ENCODE results near the gene GGCT. TPM values are rescaled to one million over a fixed set of nuclear protein-coding genes. Genes with fewer than 3 reads are reported as not detected.

Gene GGCT
- total and polyA plus RNA-seq, 2 of the 8 experiments (the other 6 are each of a cell fraction or from before 2014, with no cell fraction given), result 50.0 to 129 TPM

DNA sequence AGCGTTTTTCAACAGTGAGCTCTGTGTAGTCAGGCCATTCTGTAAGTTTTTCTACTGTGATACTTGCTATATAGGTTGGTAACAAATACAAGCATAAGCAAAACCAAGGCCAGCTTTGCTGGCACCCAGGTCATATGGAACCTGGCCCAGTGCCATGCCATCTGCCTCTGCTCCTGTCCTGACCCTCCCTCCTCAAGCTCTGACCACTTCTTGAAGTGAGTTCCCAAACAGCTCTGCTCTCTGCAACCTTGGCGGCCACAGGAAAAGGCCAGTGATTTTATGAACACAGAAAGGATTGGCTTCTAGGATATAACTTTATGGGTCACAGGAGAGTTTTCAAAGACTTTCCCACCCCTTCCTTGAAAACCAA lies 38.8 kb downstream of the GGCT start:
- no peak overlapping the region for H2BK20ac ChIP-seq (ENCODE audit: low read length)
- H4K8ac ChIP-seq (ENCODE audit: extremely low read depth, insufficient read depth, low read length), result no peak overlapping the region
- no peak overlapping the region for H2BK5ac ChIP-seq (ENCODE audit: low read depth, low read length)
- TF ChIP-seq, protein P1, sequence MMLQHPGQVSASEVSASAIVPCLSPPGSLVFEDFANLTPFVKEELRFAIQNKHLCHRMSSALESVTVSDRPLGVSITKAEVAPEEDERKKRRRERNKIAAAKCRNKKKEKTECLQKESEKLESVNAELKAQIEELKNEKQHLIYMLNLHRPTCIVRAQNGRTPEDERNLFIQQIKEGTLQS (IDR thresholded peaks at IDR 0.05; ENCODE audit: insufficient read depth, low read depth, low read length), result no peak
- TF ChIP-seq KDM4A (IDR thresholded peaks at IDR 0.05; ENCODE audit: low read depth, low read length, severe bottlenecking) (no peak), FOSL1 (IDR thresholded peaks at IDR 0.05; ENCODE audit: insufficient read depth, low read depth, low read length) (no peak), POU5F1 (IDR thresholded peaks at IDR 0.05; ENCODE audit: low read depth, low read length) (no peak), YY1 (IDR thresholded peaks at IDR 0.05; ENCODE audit: low read depth, low read length) (no peak)
- TF ChIP-seq, protein P2, sequence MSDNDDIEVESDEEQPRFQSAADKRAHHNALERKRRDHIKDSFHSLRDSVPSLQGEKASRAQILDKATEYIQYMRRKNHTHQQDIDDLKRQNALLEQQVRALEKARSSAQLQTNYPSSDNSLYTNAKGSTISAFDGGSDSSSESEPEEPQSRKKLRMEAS (IDR thresholded peaks at IDR 0.05), result no peak
- DNase-seq (ENCODE audit: low read depth in 1 of 2, low spot score in 2 of 2), result no peak
- 87% methylated on average over 2 of the region's 2 CpGs; no CpG with 5 or more reads in 1 of the 2 experiments for WGBS, 2 experiments (ENCODE audit: extremely low coverage in 1 of 2, insufficient coverage in 1 of 2, insufficient read length in 1 of 2, insufficient replicate concordance in 2 of 2, low coverage in 1 of 2, low lambda C conversion rate in 2 of 2, missing lambda C conversion rate in 1 of 2)
- H4K91ac ChIP-seq (replicated peaks; ENCODE audit: insufficient read length, low read length), result no peak overlapping the region
- H3K27ac ChIP-seq (ENCODE audit: low read depth, low read length), result no peak overlapping the region
- no peak overlapping the region for H3K9ac ChIP-seq (replicated peaks in 1 of 4; ENCODE audit: extremely low read depth in 1 of 4, low read depth in 3 of 4, low read length in 3 of 4)
- no peak overlapping the region for H4K5ac ChIP-seq (ENCODE audit: insufficient read length, low read depth, low read length)
- CTCF ChIA-PET (ENCODE audit: partially characterized antibody), result interaction anchor here (1.0 to 2.8 kb wide), 3 partner anchors 35 to 98 kb away, joined by 3 to 10 read pairs (median 5); no protein-coding TSS in a partner anchor
- no peak overlapping the region for H3K4me2 ChIP-seq (ENCODE audit: insufficient read depth in 1 of 2, low read depth in 2 of 2, low read length in 2 of 2)
- H4K20me1 ChIP-seq (replicated peaks in 1 of 2; ENCODE audit: control insufficient read depth in 1 of 2, insufficient read depth in 2 of 2, low read length in 2 of 2), result no peaks in the 10 kb centered on the region
- H3K18ac ChIP-seq (ENCODE audit: extremely low read depth, low read length), result no peak overlapping the region
- no peak overlapping the region for H3K23ac ChIP-seq (ENCODE audit: insufficient read length)
- H3K14ac ChIP-seq (ENCODE audit: insufficient read length), result no peak overlapping the region
- peaks cover 3 to 14% (median 5%) of the 10 kb centered on the region in 4 experiments; a peak in 5 of 7 replicates for H3K4me1 ChIP-seq (replicated peaks in 1 of 4; ENCODE audit: control insufficient read depth in 3 of 4, insufficient read depth in 4 of 4, low read length in 3 of 4)
- no peak overlapping the region for H3K4me3 ChIP-seq (ENCODE audit: extremely low read depth in 1 of 4, insufficient read depth in 2 of 4, low read depth in 3 of 4, low read length in 4 of 4)
- no peaks in the 10 kb centered on the region for H3K27me3 ChIP-seq (replicated peaks in 1 of 4; ENCODE audit: control insufficient read depth in 3 of 4, extremely low read depth in 1 of 4, insufficient read depth in 3 of 4, low read length in 3 of 4)
- POLR2A ChIA-PET (ENCODE audit: partially characterized antibody), result no interaction called here
- H2BK120ac ChIP-seq (replicated peaks; ENCODE audit: low read depth, low read length), result no peak overlapping the region
- no peak overlapping the region for H2AK5ac ChIP-seq (ENCODE audit: low read depth, low read length)
- H3K79me1 ChIP-seq (ENCODE audit: low read depth, low read length), result no peaks in the 10 kb centered on the region; the same call in 1 of the 2 replicates
- H2BK12ac ChIP-seq (ENCODE audit: low read depth, low read length), result no peak overlapping the region
- H2BK15ac ChIP-seq (ENCODE audit: low read length), result no peak overlapping the region
- H3K4ac ChIP-seq (replicated peaks; ENCODE audit: insufficient read length, low read depth, low read length), result no peak overlapping the region
- H3K23me2 ChIP-seq (ENCODE audit: low read depth, low read length), result no peaks in the 10 kb centered on the region
- H3K9me3 ChIP-seq (ENCODE audit: insufficient read depth in 2 of 2, low read depth in 1 of 2, low read length in 1 of 2), result no peaks in the 10 kb centered on the region
- no peak for FAIRE-seq
- no peak overlapping the region for H2AFZ ChIP-seq (ENCODE audit: low read length)
- no peaks in the 10 kb centered on the region for H3K79me2 ChIP-seq (ENCODE audit: control insufficient read depth in 1 of 2, insufficient read depth in 2 of 2, low read length in 2 of 2)
- no peaks in the 10 kb centered on the region for H3K36me3 ChIP-seq (ENCODE audit: control insufficient read depth in 2 of 4, insufficient read depth in 4 of 4, low read length in 3 of 4)
- no peak overlapping the region for H3K56ac ChIP-seq (replicated peaks; ENCODE audit: insufficient read length, low read depth, low read length)

Data from H1 (cell line).